CD4-positive, alpha-beta T cell treated with Interleukin-21 for 1 hour (primary cell): ENCODE results near the gene STEAP1.

Experiments
- DNase-seq: peaks from one replicate; pipeline ENCODE4 v3.0.0-alpha.2; 2020

The STEAP1 gene

DNA sequence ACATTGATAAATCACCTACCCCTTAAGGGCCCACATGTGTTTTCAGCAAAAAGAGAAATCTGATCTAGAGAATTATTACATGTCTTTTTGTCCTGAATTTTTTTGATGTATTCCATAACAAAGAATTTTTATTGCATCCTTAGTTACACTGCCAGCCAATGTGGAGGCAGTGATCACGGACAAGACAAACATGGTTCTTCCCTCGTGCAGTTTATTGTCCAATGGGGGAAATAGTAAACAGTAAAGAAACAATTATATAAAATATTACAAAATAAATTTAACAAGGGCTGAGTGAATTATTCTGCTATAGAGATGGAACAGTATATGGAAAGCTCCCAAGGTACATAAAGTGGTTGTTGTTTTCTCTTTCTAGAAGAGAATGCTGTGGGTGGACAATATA is 59.3 kb downstream of the STEAP1 start:
- DNase-seq, result no peak
